PFSK-1 (cell line): ENCODE data around the gene PRDM2.

Source experiments
- FOXP2 ChIP-seq: optimal IDR thresholded peaks from 2 replicates; pipeline ENCODE3; 2011; ENCODE audit warnings: borderline replicate concordance, control low read depth, inconsistent platforms; ENCODE audit not compliant: insufficient read depth; ENCODE audit errors: extremely low read length, extremely low read depth
- POLR2AphosphoS5 ChIP-seq: IDR thresholded peaks from 2 replicates; pipeline ENCODE4 v1.6.1; 2012; ENCODE audit warnings: low read depth, mild to moderate bottlenecking, control low read depth, low read length, moderate library complexity
- SIN3A ChIP-seq: IDR thresholded peaks from 2 replicates; pipeline ENCODE4 v1.6.1; 2012; ENCODE audit warnings: mild to moderate bottlenecking, low read length, moderate library complexity, borderline replicate concordance; ENCODE audit not compliant: insufficient read depth
- TAF1 ChIP-seq: IDR thresholded peaks from 2 replicates; pipeline ENCODE4 v1.6.1; 2012; ENCODE audit warnings: low read length, control low read depth, borderline replicate concordance; ENCODE audit not compliant: insufficient read depth
- TF ChIP-seq, protein P1 (sequence below), 2 experiments: IDR thresholded peaks; 2 replicates each; pipeline versions ENCODE4 v1.6.1 to v1.8.0; 2011 to 2012; ENCODE audit warnings: low read depth in 2 of 2, low read length in 2 of 2, control low read depth in 1 of 2, inconsistent platforms in 1 of 2, mild to moderate bottlenecking in 1 of 2, moderate library complexity in 1 of 2; ENCODE audit not compliant: insufficient read depth in 1 of 2

The PRDM2 gene

GRCh38 chr1:13780780-13781179 lies 80.8 kb downstream of the PRDM2 start:
- TF ChIP-seq SIN3A: no peak
- no peak for TF ChIP-seq POLR2AphosphoS5
- TF ChIP-seq FOXP2: no peak
- TF ChIP-seq, protein P1, sequence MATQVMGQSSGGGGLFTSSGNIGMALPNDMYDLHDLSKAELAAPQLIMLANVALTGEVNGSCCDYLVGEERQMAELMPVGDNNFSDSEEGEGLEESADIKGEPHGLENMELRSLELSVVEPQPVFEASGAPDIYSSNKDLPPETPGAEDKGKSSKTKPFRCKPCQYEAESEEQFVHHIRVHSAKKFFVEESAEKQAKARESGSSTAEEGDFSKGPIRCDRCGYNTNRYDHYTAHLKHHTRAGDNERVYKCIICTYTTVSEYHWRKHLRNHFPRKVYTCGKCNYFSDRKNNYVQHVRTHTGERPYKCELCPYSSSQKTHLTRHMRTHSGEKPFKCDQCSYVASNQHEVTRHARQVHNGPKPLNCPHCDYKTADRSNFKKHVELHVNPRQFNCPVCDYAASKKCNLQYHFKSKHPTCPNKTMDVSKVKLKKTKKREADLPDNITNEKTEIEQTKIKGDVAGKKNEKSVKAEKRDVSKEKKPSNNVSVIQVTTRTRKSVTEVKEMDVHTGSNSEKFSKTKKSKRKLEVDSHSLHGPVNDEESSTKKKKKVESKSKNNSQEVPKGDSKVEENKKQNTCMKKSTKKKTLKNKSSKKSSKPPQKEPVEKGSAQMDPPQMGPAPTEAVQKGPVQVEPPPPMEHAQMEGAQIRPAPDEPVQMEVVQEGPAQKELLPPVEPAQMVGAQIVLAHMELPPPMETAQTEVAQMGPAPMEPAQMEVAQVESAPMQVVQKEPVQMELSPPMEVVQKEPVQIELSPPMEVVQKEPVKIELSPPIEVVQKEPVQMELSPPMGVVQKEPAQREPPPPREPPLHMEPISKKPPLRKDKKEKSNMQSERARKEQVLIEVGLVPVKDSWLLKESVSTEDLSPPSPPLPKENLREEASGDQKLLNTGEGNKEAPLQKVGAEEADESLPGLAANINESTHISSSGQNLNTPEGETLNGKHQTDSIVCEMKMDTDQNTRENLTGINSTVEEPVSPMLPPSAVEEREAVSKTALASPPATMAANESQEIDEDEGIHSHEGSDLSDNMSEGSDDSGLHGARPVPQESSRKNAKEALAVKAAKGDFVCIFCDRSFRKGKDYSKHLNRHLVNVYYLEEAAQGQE (IDR thresholded peaks at IDR 0.05; ENCODE audit: insufficient read depth in 1 of 2, low read depth in 2 of 2, low read length in 2 of 2): no peak

GRCh38 chr1:13781228-13781627 lies 81.2 kb downstream of the PRDM2 start:
- TF ChIP-seq, protein P1 (IDR thresholded peaks at IDR 0.05; ENCODE audit: insufficient read depth in 1 of 2, low read depth in 2 of 2, low read length in 2 of 2): no peak
- no peak for TF ChIP-seq TAF1
- TF ChIP-seq SIN3A: no peak
- TF ChIP-seq FOXP2: no peak
- no peak for TF ChIP-seq POLR2AphosphoS5

- TF ChIP-seq FOXP2: no peak
- no peak for TF ChIP-seq TAF1
Measured at GRCh38 chr1:13781907-13782633, 82.1 kb downstream of the PRDM2 start.

GRCh38 chr1:13782634-13783360 lies 82.8 kb downstream of the PRDM2 start:
- TF ChIP-seq POLR2AphosphoS5 (no peak), TAF1 (no peak), FOXP2 (no peak), SIN3A (no peak)
- TF ChIP-seq, protein P1 (IDR thresholded peaks at IDR 0.05; ENCODE audit: insufficient read depth in 1 of 2, low read depth in 2 of 2, low read length in 2 of 2): no peak

GRCh38 chr1:13783551-13783950 lies 83.6 kb downstream of the PRDM2 start:
- TF ChIP-seq TAF1 (no peak), POLR2AphosphoS5 (no peak), SIN3A (no peak), FOXP2 (no peak)
- TF ChIP-seq, protein P1 (IDR thresholded peaks at IDR 0.05; ENCODE audit: insufficient read depth in 1 of 2, low read depth in 2 of 2, low read length in 2 of 2): no peak
